Measurements from ENCODE around the gene NMS. TPM values are rescaled to one million over a fixed set of nuclear protein-coding genes. Genes with fewer than 3 reads are reported as not detected.

Gene NMS
- total RNA-seq, 2 experiments from 2014 or later = not detected

GRCh38 chr2:100483895-100484294, 13.6 kb downstream of the NMS start:
- Histone ChIP-seq H4K20me1 (ENCODE audit: insufficient read depth, low read length) (no peaks in the 10 kb centered on the region), H2AFZ (ENCODE audit: low read length) (no peak overlapping the region), H3K27ac (ENCODE audit: low read depth, low read length, poor library complexity, severe bottlenecking) (no peak overlapping the region), H3K36me3 (ENCODE audit: insufficient read depth, low read length) (no peaks in the 10 kb centered on the region), H3K4me2 (ENCODE audit: low read length) (no peak overlapping the region), H3K9me2 (ENCODE audit: insufficient read depth, low read length) (no peaks in the 10 kb centered on the region), H3K79me2 (ENCODE audit: insufficient read depth, low read depth, low read length) (no peaks in the 10 kb centered on the region), H3K9me3 (ENCODE audit: low read length) (no peaks in the 10 kb centered on the region), H3K4me1 (ENCODE audit: insufficient read depth, low read length, poor library complexity, severe bottlenecking) (no peaks in the 10 kb centered on the region), H3K4me3 (ENCODE audit: low read depth, low read length, poor library complexity, severe bottlenecking) (no peak overlapping the region)
- no peak for DNase-seq (ENCODE audit: low spot score)
- ChIA-PET CTCF (ENCODE audit: unreplicated experiment) (no interaction called here), POLR2A (no interaction called here)
- no peak for TF ChIP-seq EZH2phosphoT487 (IDR thresholded peaks at IDR 0.05; ENCODE audit: borderline replicate concordance, low read depth, low read length)
- no peak for TF ChIP-seq CTCF (conservative IDR thresholded peaks at IDR 0.05; ENCODE audit: low read length)
- intact Hi-C loops (cut with micrococcal nuclease; ENCODE audit: unreplicated experiment) = no loop called here
- no TSS peak for BruUV-seq (replicated peaks)

DNA sequence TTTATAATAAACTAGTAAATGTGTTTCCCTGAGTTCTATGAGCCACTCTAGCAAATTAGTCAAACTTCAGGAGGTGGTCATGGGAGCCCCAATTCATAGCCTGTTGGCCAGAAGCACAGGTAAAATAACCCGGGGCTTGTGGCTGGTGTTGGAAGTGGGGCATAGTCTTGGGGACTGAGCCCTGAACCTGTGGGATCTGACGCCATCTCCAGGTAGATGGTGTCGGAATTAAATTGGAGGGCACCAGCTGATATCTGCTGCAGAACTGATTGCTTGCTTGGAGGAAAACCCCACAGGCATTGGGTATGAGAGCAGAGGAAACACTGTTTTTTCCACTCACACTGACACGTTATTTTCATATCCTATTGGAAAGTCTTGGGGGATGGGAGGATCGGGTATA, 14.1 kb downstream of the NMS start:
- no peaks in the 10 kb centered on the region for H3K79me2 ChIP-seq (ENCODE audit: insufficient read depth, low read depth, low read length)
- ChIA-PET POLR2A (no interaction called here), CTCF (ENCODE audit: unreplicated experiment) (no interaction called here)
- intact Hi-C loops (cut with micrococcal nuclease; ENCODE audit: unreplicated experiment) = no loop called here
- H3K27ac ChIP-seq (ENCODE audit: low read depth, low read length, poor library complexity, severe bottlenecking) = no peak overlapping the region
- no peaks in the 10 kb centered on the region for H3K4me1 ChIP-seq (ENCODE audit: insufficient read depth, low read length, poor library complexity, severe bottlenecking)
- no peak for TF ChIP-seq EZH2phosphoT487 (IDR thresholded peaks at IDR 0.05; ENCODE audit: borderline replicate concordance, low read depth, low read length)
- TF ChIP-seq CTCF (conservative IDR thresholded peaks at IDR 0.05; ENCODE audit: low read length) = no peak
- BruUV-seq (replicated peaks) = no TSS peak
- H3K9me3 ChIP-seq (ENCODE audit: low read length) = no peaks in the 10 kb centered on the region
- H3K4me2 ChIP-seq (ENCODE audit: low read length) = no peak overlapping the region
- H3K9me2 ChIP-seq (ENCODE audit: insufficient read depth, low read length) = no peaks in the 10 kb centered on the region
- H2AFZ ChIP-seq (ENCODE audit: low read length) = no peak overlapping the region
- no peaks in the 10 kb centered on the region for H4K20me1 ChIP-seq (ENCODE audit: insufficient read depth, low read length)
- DNase-seq (ENCODE audit: low spot score) = no peak
- H3K4me3 ChIP-seq (ENCODE audit: low read depth, low read length, poor library complexity, severe bottlenecking) = no peak overlapping the region
- no peaks in the 10 kb centered on the region for H3K36me3 ChIP-seq (ENCODE audit: insufficient read depth, low read length)

GRCh38 chr2:100485396-100485795, 15.1 kb downstream of the NMS start:
- H4K20me1 ChIP-seq (ENCODE audit: insufficient read depth, low read length) = no peaks in the 10 kb centered on the region
- no peaks in the 10 kb centered on the region for H3K9me2 ChIP-seq (ENCODE audit: insufficient read depth, low read length)
- intact Hi-C loops (cut with micrococcal nuclease; ENCODE audit: unreplicated experiment) = no loop called here
- POLR2A ChIA-PET = no interaction called here
- no peak overlapping the region for H3K4me3 ChIP-seq (ENCODE audit: low read depth, low read length, poor library complexity, severe bottlenecking)
- H3K4me2 ChIP-seq (ENCODE audit: low read length) = no peak overlapping the region
- CTCF ChIA-PET (ENCODE audit: unreplicated experiment) = no interaction called here
- H3K36me3 ChIP-seq (ENCODE audit: insufficient read depth, low read length) = no peaks in the 10 kb centered on the region
- H3K79me2 ChIP-seq (ENCODE audit: insufficient read depth, low read depth, low read length) = no peaks in the 10 kb centered on the region
- DNase-seq (ENCODE audit: low spot score) = no peak
- no peak for TF ChIP-seq EZH2phosphoT487 (IDR thresholded peaks at IDR 0.05; ENCODE audit: borderline replicate concordance, low read depth, low read length)
- no peak for TF ChIP-seq CTCF (conservative IDR thresholded peaks at IDR 0.05; ENCODE audit: low read length)
- no peak overlapping the region for H2AFZ ChIP-seq (ENCODE audit: low read length)
- no TSS peak for BruUV-seq (replicated peaks)
- H3K27ac ChIP-seq (ENCODE audit: low read depth, low read length, poor library complexity, severe bottlenecking) = no peak overlapping the region
- no peaks in the 10 kb centered on the region for H3K9me3 ChIP-seq (ENCODE audit: low read length)
- H3K4me1 ChIP-seq (ENCODE audit: insufficient read depth, low read length, poor library complexity, severe bottlenecking) = no peaks in the 10 kb centered on the region
